ENCODE measurements around the gene RARG.
"Not testable (repeated sequence)": the region's sequence is repeated elsewhere in the genome, so short reads cannot be mapped to it uniquely, and the experiment has no call there.

Gene RARG

GRCh38 chr12:53171725-53172329, 60.2 kb downstream of the RARG start:
- peak; percentile 44 for DNase-seq

GRCh38 chr12:53170876-53171724, 60.9 kb downstream of the RARG start:
- no peak for DNase-seq

GRCh38 chr12:53170215-53170614, 61.8 kb downstream of the RARG start:
- no peak for DNase-seq

GRCh38 chr12:53169644-53170043, 62.4 kb downstream of the RARG start:
- DNase-seq: no peak

GRCh38 chr12:53166837-53167236, 65.2 kb downstream of the RARG start:
- no peak for DNase-seq

GRCh38 chr12:53163008-53163407, 69.0 kb downstream of the RARG start:
- DNase-seq: not testable (repeated sequence)

- DNase-seq: no peak
Measured at GRCh38 chr12:53161119-53161911, 70.7 kb downstream of the RARG start.

- no peak for DNase-seq
Measured at GRCh38 chr12:53160673-53161072, 71.3 kb downstream of the RARG start.
